GM21447 (cell line): ENCODE data around the gene GPNMB.
A peak's percentile ranks its signal among the peaks of the same experiment; 100 is the strongest.

Source experiments
- ATAC-seq: cut with Tn5 transposase; IDR thresholded peaks from one replicate; pipeline ENCODE4 v1.9.1; 2021; ENCODE audit not compliant: unreplicated experiment

GPNMB gene

GRCh38 chr7:23228412-23228811, 18.2 kb upstream of the GPNMB start:
- no peak for ATAC-seq

DNA sequence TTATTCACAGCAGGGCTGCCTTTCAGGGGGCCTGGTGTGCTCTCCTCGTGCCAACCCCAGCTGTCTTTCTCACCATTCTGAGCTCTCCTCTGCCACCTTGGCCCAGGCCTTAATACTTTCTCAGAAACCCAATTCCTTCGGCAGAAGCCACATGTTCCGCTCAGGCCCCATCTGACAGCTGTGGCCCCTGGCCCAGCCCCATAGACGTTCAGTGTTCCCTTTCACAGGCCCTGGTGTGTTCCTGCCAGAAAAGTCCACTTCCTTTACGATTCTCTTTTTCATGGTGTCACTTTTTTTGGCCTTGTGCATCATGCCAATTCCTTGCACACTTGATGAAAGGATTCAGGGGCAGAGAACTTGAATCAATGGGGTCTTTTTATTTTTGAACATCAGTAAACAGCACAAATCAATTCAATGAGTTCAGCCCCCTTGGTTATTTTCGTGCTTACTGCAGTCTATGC, 15.9 kb upstream of the GPNMB start:
- no peak for ATAC-seq

DNA sequence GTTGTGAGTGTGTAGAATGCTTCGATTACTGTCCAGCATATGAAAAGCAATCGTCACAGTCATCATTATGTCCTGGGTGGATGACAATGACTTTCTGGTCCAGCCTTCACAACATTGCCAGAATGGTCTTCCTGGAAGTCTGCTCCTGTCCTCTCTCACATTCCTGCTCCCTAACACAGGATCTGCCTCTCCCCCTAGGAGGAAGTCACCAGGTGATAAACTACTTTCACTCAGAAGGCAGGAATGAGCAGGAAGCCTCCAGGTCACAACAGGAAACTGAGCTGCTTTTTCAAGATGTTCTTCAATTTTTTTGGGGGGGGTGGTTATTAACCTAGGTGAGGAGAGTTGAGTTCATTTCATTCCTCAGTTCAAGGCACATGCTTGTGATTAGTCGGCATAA, 13.6 kb upstream of the GPNMB start:
- ATAC-seq, result no peak

DNA sequence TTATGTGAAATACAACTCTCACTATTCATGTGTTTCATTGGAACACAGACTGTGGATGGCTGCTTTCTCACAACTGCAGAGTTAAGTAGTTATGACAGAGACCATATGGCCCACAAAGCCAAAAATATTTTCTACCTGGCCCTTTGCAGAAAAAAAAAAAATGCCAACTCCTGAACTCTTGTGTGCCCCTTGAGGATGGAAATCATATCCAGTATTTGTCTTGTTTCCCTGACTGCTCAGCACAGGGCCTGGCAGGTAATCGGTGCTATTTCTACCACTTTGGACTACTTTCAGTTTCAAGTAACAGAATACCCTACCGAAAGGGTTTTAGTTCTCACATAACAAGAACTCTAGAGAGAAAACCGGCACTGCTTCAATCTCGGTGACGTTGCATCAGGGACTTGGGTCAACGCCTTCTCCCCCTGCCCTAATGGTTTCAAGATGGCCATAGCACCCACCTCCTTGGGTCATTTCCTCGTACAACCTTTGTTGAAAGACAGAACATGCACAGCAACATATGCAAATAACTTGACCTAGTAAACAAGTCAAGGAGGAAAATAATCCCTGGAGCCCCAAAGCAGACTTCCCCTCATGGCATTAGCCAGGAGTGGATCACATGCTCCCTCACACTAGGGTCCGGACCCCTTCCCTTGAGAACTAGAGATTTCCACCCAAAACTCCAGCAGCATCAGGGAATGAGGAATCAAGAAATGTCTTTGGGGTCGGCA, 11.8 kb upstream of the GPNMB start:
- peak; percentile 95 for ATAC-seq

GRCh38 chr7:23235813-23236221, 10.8 kb upstream of the GPNMB start:
- no peak for ATAC-seq

GRCh38 chr7:23237000-23237399, 9.6 kb upstream of the GPNMB start:
- no peak for ATAC-seq

DNA sequence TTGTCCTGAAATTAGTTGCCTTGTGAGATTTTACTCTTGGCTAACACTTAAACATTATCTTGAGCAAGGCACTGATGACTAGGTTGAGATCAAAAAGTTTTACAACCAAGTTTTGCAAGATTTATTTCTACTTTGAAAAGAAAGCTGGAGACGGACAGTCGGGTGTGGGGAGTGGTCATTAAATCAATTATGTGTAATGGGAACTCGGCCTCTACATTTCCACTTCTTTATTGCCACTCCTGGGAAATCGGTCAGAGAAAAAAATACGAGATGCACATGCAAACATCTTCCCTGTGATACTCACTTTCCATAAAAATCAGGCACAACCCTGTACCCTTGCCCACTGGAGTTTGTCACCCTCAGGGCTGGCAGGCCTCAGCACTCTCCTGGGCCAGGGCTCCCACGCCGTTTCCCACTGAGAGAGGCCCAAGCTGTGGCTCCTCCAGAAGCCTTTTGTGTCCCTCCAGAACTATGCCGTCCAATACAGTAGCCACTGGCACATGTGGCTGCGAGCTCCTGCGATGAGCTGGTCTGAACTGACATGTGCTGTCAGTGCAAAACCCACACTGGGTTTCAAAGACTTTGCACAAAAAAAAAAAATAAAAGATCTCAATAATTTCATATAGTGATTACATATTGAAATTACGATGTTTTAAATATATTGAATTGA, 7.5 kb upstream of the GPNMB start:
- no peak for ATAC-seq

- no peak for ATAC-seq
Measured at GRCh38 chr7:23239698-23240097, 6.9 kb upstream of the GPNMB start.

DNA sequence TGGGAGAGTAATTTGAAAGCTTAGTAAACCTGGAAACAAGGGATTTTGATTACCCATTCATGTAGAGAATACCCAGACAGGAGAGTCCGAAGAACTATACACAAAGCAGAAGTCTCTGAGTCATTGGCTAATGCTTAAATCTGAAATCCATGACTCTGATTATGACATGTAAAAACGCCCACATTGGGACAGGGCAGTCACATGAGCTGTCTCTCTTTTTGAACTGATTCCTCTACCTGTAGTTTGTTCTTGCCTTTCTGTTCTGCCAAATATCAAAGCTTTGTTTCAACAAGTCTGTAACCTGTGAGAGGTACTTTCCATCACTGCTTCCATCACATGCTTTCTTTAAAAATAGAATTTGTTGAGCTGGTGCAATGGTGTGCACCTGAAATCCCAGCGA, 4.3 kb upstream of the GPNMB start:
- ATAC-seq, result no peak

DNA sequence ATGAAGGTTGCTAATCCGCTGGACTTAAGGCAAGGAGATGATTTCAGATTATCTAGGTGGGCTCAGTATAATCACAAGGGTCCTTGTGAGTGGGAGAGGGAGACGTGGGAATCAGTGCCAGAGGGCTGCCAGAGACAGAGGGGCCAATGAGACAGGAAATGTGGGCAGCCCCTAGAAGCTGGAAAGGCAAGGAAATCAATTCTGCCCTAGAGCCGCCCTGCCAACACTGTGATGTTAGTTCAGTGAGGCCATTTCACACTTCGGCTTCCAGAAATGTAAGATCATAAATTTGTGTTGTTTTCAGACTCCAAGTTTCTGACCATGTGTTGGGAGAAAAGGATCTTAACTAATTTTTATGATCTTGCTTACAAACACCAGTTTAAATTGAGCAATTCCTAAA, 3.6 kb upstream of the GPNMB start:
- no peak for ATAC-seq

GRCh38 chr7:23247046-23247602, 549 bp downstream of the GPNMB start:
- ATAC-seq, result no peak

GRCh38 chr7:23247603-23248335, 1.2 kb downstream of the GPNMB start:
- ATAC-seq, result no peak

GRCh38 chr7:23249486-23249885, 2.9 kb downstream of the GPNMB start:
- no peak for ATAC-seq

DNA sequence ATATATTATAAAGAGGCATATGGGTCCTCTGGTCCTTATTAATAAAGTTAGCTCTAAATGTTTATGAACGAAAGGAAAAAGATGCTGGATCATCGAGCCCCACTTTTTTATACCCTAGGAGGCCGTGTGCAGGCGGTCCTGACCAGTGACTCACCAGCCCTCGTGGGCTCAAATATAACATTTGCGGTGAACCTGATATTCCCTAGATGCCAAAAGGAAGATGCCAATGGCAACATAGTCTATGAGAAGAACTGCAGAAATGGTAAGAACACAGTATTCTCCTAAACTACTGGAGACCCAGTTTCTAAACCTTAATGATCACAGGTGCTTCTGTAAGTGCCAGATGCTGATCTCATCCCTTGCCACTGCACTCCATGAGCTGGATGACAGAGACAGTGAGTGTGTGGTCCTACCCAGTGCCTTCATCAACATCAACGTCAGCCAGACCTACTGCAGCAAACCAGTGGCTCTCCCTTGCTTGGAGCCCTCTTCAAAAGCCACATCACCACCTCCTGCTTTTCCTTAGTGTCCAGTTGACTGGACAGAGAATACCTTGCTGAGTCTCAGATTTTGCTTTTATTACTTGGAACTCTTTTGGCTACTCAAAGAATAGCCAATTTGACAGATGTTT, 7.6 kb downstream of the GPNMB start:
- no peak for ATAC-seq

DNA sequence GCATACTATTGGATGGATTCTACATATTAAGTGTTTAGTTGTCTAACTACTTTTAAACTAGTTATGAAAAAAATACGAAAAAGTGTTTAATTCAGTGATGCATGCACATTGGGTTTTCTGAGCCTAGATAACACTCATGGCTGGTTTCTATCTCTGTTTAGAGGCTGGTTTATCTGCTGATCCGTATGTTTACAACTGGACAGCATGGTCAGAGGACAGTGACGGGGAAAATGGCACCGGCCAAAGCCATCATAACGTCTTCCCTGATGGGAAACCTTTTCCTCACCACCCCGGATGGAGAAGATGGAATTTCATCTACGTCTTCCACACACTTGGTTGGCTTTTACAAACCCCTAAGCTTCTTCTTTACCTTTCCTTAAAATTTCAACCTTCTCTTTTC, 10.2 kb downstream of the GPNMB start:
- ATAC-seq, result no peak

DNA sequence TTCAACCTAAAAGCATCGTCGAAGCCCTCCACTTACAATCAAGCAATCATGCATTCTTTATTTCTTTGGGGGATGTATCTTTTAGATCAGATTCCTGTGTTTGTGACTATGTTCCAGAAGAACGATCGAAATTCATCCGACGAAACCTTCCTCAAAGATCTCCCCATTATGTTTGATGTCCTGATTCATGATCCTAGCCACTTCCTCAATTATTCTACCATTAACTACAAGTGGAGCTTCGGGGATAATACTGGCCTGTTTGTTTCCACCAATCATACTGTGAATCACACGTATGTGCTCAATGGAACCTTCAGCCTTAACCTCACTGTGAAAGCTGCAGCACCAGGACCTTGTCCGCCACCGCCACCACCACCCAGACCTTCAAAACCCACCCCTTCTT, 13.8 kb downstream of the GPNMB start:
- no peak for ATAC-seq

- peak; percentile 85 for ATAC-seq
Measured at GRCh38 chr7:23261843-23262452, 15.4 kb downstream of the GPNMB start.

DNA sequence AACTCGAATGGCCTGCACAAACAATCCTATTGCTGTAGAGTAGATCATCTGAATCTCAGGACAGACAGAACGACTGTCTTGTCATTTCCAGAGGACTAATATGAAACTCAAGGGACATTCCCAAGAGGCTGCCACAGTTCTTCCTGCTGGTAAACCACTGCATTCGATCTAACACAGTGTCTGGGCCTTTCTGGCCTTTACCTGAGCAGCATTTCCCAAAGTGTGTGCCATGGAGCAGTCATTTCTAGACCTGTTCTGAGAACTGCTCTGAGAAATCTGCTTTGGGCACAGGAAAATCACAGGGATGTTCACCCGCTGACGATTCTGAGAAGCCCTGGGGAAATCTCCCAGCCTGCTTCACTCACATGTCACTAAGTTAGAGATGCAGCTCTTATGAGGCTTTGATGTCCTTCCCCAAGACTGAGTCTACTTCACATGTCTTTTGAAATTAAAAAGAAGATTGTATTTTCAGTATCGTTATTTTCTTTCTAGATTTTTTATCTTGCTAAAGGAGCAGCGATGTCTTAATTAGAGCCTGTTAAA, 18.4 kb downstream of the GPNMB start:
- ATAC-seq, result no peak

- no peak for ATAC-seq
Measured at GRCh38 chr7:23266918-23267317, 20.3 kb downstream of the GPNMB start.

DNA sequence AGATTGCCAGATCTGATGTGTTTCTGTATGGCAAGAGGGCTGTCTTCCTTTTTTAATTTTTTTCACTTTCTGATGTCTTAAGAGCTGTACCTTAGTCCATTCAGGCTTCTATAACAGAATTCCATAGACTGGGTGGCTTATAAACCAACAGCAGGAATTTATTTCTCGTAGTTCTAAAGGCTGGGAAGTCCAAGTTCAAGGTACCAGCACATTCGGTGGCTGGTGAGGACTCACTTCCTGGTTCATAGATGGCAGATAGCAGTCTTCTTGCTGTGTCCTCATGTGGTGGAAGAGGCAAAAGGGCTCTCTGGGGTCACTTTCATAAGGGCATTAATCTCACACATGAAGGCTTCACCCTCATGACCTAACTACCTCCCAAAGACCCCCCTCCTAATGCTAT, 20.8 kb downstream of the GPNMB start:
- ATAC-seq, result no peak

- ATAC-seq, result no peak
Measured at GRCh38 chr7:23268167-23268566, 21.6 kb downstream of the GPNMB start.
